ENCODE data around the gene GTF2H1. TPM values are rescaled to one million over a fixed set of nuclear protein-coding genes. Genes with fewer than 3 reads are reported as not detected.
A peak's percentile ranks its signal among the peaks of the same experiment; 100 is the strongest.
"Not testable (repeated sequence)": the region's sequence is repeated elsewhere in the genome, so short reads cannot be mapped to it uniquely, and the experiment has no call there.

Gene GTF2H1
- total and polyA plus RNA-seq, 11 donors: 11.1 to 37.2 (median 25.4) TPM

- intact Hi-C loops (cut with DNase I): loop anchor here in 9 of 10 donors (5.0 to 10.0 kb wide), 8 partner anchors 61 to 376 kb away; partner anchors contain the start of genes TSG101 (in 5 of the 9), SPTY2D1 (in 3 of the 9), LDHA (in 1 of the 9) and TMEM86A (in 1 of the 9)
- no peaks in the 10 kb centered on the region for H3K9me3 ChIP-seq
- DNase-seq: no peak
- H3K27me3 ChIP-seq: no peaks in the 10 kb centered on the region
- H3K27ac ChIP-seq: peak overlapping the region; percentile 85 to 100 (median 95)
- no peak for ATAC-seq
- TF ChIP-seq CTCF (IDR thresholded peaks at IDR 0.05): no peak
- TF ChIP-seq POLR2A (IDR thresholded peaks at IDR 0.05): no peak
- H3K36me3 ChIP-seq: peaks cover 0 to 28% (median 14%) of the 10 kb centered on the region in 9 donors
- peak overlapping the region; percentile 52 to 93 (median 82) for H3K4me3 ChIP-seq
- H3K4me1 ChIP-seq: peaks cover 0 to 53% (median 35%) of the 10 kb centered on the region in 12 donors
- 4 to 5% (median 5%) methylated on average over 4 of the region's 4 CpGs for WGBS, 4 donors
Observed at GRCh38 chr11:18321578-18321968, 794 bp upstream of the GTF2H1 start.

GRCh38 chr11:18322818-18323570, 627 bp downstream of the GTF2H1 start:
- 10 to 27% (median 11%) methylated on average over 8 to 18 of the region's 18 CpGs for WGBS, 4 donors
- no peak for ATAC-seq

GRCh38 chr11:18323881-18324280, 1.5 kb downstream of the GTF2H1 start:
- H3K9me3 ChIP-seq, ATAC-seq, H3K27me3 ChIP-seq, DNase-seq: not testable (repeated sequence)
- Histone ChIP-seq H3K4me1 (peaks cover 0 to 60% (median 35%) of the 10 kb centered on the region in 12 donors), H3K27ac (peak overlapping the region in 2 of 12 donors; percentile 7 to 97), H3K4me3 (peak overlapping the region in 5 of 12 donors; percentile 78 to 93 (median 88)), H3K36me3 (peaks cover 0 to 38% (median 16%) of the 10 kb centered on the region in 9 donors)
- intact Hi-C loops (cut with DNase I): loop anchor here (2.0 to 10.0 kb wide), 9 partner anchors 58 to 373 kb away; partner anchors contain the start of genes TSG101 (in 5 of the 10), LDHA (in 3 of the 10), SPTY2D1 (in 3 of the 10) and TMEM86A (in 1 of the 10)
- 90 to 95% (median 94%) methylated on average over 11 of the region's 11 CpGs for WGBS, 4 donors

More at GRCh38 chr11:18322818-18323570, 627 bp downstream of the GTF2H1 start:
- TF ChIP-seq POLR2A (IDR thresholded peaks at IDR 0.05): no peak
- no peak for TF ChIP-seq CTCF (IDR thresholded peaks at IDR 0.05)
- Histone ChIP-seq H3K4me1 (peaks cover 0 to 63% (median 35%) of the 10 kb centered on the region in 12 donors), H3K27me3 (no peaks in the 10 kb centered on the region), H3K9me3 (no peaks in the 10 kb centered on the region), H3K36me3 (peaks cover 0 to 34% (median 11%) of the 10 kb centered on the region in 9 donors), H3K27ac (peak overlapping the region; percentile 85 to 100 (median 95)), H3K4me3 (peak overlapping the region; percentile 52 to 93 (median 82))
- no peak for DNase-seq
- intact Hi-C loops (cut with DNase I): loop anchor here (1.0 to 10.0 kb wide), 11 partner anchors 59 to 374 kb away; partner anchors contain the start of genes TSG101 (in 5 of the 10), SPTY2D1 (in 4 of the 10), LDHA (in 3 of the 10) and TMEM86A (in 1 of the 10)

- TF ChIP-seq POLR2A (IDR thresholded peaks at IDR 0.05) (no peak), CTCF (IDR thresholded peaks at IDR 0.05) (no peak)
- intact Hi-C loops (cut with DNase I): loop anchor here in 9 of 10 donors (5.0 to 10.0 kb wide), 8 partner anchors 58 to 373 kb away; partner anchors contain the start of genes TSG101 (in 5 of the 9), SPTY2D1 (in 3 of the 9), LDHA (in 1 of the 9) and TMEM86A (in 1 of the 9)
- Histone ChIP-seq H3K27me3 (no peaks in the 10 kb centered on the region), H3K4me1 (peaks cover 0 to 60% (median 38%) of the 10 kb centered on the region in 12 donors), H3K4me3 (peak overlapping the region in 4 of 12 donors; percentile 2 to 93 (median 83)), H3K27ac (peak overlapping the region in 2 of 12 donors; percentile 7 to 97), H3K36me3 (peaks cover 0 to 43% (median 20%) of the 10 kb centered on the region in 9 donors), H3K9me3 (no peaks in the 10 kb centered on the region)
- no peak for DNase-seq
- WGBS, 4 donors: 29 to 71% (median 62%) methylated on average over 1 of the region's 1 CpG
- no peak for ATAC-seq
Observed at GRCh38 chr11:18324381-18324780, 2.0 kb downstream of the GTF2H1 start.
